ENCODE measurements around the gene MAD2L1BP.
A peak's percentile ranks its signal among the peaks of the same experiment; 100 is the strongest.
"Not testable (repeated sequence)": the region's sequence is repeated elsewhere in the genome, so short reads cannot be mapped to it uniquely, and the experiment has no call there.

MAD2L1BP gene

DNA sequence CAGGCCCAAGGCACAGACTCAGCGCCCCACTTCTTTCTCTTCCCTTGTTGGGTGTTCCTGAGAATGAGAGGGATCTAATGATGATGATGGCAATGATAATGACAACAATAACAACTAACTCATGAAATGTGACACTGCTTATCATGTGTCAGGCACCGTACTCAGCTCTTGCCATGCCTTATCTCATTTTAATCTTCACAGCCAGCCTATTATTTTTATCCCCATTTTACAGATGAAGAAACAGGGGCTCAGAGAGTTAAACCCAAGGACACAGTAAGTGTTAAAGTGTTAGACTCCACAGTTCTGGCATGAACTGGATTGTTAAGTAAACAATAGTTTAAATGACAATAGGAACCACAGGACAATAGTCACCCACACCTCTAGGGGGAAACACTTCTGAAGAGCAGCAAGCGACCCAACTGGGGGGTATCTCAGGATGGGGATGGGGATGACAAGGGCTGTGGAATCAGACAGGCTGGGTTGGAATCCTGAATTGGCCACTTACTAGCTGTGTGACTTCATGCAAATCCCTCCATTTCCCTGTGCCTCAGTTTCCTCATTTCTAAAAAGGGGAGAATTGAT lies 21.7 kb downstream of the MAD2L1BP start:
- Histone ChIP-seq H3K27me3 (ENCODE audit: insufficient read depth, insufficient read length) (no peaks in the 10 kb centered on the region), H3K9me3 (ENCODE audit: insufficient read depth, low read length) (peaks cover 7% of the 10 kb centered on the region; the same call in 1 of the 2 replicates), H3K4me3 (ENCODE audit: insufficient read length, low read depth) (no peak overlapping the region), H3K9ac (ENCODE audit: insufficient read length, low read depth) (no peak overlapping the region), H3K36me3 (ENCODE audit: insufficient read depth, insufficient read length, low read length) (no peaks in the 10 kb centered on the region), H3K4me1 (ENCODE audit: insufficient read depth, insufficient read length) (peaks cover 3% of the 10 kb centered on the region)
- no peak for DNase-seq (ENCODE audit: low read depth, low spot score)
- TF ChIP-seq SUZ12 (IDR thresholded peaks at IDR 0.05; ENCODE audit: extremely low read depth, insufficient read depth, insufficient read length) (no peak), ZNF274 (IDR thresholded peaks at IDR 0.05; ENCODE audit: low read depth, low read length) (no peak), YY1 (IDR thresholded peaks at IDR 0.05; ENCODE audit: insufficient read depth, insufficient read length) (no peak)

DNA sequence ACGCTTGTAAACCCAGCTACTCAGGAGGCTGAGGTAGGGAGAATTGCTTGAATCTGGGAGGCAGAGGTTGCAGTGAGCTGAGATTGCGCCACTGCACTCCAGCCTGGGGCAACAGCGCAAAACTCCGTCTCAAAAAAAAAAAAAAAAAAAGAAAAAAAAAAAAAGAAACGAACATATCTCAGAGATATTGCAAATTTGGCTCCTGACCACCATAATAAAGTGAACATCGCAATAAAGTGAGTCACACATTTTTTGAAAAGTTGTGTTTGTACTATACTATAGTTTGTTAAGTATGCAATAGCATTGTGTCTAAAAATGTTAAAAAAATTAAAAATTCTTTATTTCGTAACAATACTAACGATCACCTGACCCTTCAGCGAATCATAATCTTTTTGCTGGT lies 22.5 kb downstream of the MAD2L1BP start:
- Histone ChIP-seq H3K9me3 (ENCODE audit: insufficient read depth, low read length) (peaks cover 7% of the 10 kb centered on the region; the same call in 1 of the 2 replicates), H3K4me3 (ENCODE audit: insufficient read length, low read depth) (no peak overlapping the region), H3K36me3 (ENCODE audit: insufficient read depth, insufficient read length, low read length) (no peaks in the 10 kb centered on the region), H3K27me3 (ENCODE audit: insufficient read depth, insufficient read length) (no peaks in the 10 kb centered on the region), H3K9ac (ENCODE audit: insufficient read length, low read depth) (no peak overlapping the region), H3K4me1 (ENCODE audit: insufficient read depth, insufficient read length) (peaks cover 3% of the 10 kb centered on the region)
- no peak for TF ChIP-seq SUZ12 (IDR thresholded peaks at IDR 0.05; ENCODE audit: extremely low read depth, insufficient read depth, insufficient read length)
- no peak for TF ChIP-seq ZNF274 (IDR thresholded peaks at IDR 0.05; ENCODE audit: low read depth, low read length)
- TF ChIP-seq YY1 (IDR thresholded peaks at IDR 0.05; ENCODE audit: insufficient read depth, insufficient read length), result no peak
- DNase-seq (ENCODE audit: low read depth, low spot score), result no peak

DNA sequence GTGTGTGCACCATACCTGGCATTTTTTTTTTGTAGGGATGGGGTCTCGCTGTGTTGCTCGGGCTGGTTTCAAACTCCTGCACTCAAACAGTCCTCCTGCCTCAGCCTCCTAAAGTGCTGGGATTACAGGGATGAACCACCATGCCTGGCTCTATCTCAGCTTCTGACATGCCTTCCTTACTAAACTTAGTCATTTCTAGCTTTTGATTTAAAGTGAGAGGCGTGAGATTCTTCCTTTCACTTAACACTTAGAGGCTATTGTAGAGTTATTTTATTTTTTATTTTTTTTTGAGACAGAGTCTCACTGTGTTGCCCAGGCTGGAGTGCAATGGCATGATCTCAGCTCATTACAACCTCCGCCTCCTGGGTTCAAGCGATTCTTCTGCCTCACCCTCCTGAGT lies 27.3 kb downstream of the MAD2L1BP start:
- not testable (repeated sequence) for H3K9me3 ChIP-seq (ENCODE audit: insufficient read depth, low read length); H3K4me1 ChIP-seq (ENCODE audit: insufficient read depth, insufficient read length); H3K9ac ChIP-seq (ENCODE audit: insufficient read length, low read depth); DNase-seq (ENCODE audit: low read depth, low spot score); H3K4me3 ChIP-seq (ENCODE audit: insufficient read length, low read depth); H3K27me3 ChIP-seq (ENCODE audit: insufficient read depth, insufficient read length); H3K36me3 ChIP-seq (ENCODE audit: insufficient read depth, insufficient read length, low read length)

DNA sequence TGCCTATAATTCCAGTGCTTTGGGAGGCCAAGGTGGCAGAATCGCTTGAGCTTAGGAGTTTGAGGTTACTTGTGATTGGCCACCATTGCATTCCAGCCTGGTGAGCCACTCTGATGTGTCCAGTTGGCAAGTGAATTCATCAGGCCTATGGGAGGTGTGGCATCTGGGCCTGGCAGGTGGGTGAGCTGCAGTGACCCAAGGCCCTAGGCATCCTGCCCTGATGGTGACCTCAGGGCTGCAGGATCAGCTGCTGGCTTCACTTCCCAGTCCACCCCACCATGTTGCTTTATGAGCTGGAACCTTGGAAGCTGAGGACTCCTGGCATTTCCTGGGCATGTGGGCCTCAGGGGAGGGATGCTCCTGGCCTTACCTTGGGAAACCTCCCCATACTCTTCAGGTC lies 29.7 kb downstream of the MAD2L1BP start:
- no peak for DNase-seq (ENCODE audit: low read depth, low spot score)
- no peaks in the 10 kb centered on the region for H3K27me3 ChIP-seq (ENCODE audit: insufficient read depth, insufficient read length)
- H3K9me3 ChIP-seq (ENCODE audit: insufficient read depth, low read length), result peaks cover 7% of the 10 kb centered on the region; the same call in 1 of the 2 replicates

GRCh38 chr6:43666196-43666920 lies 30.7 kb downstream of the MAD2L1BP start:
- TF ChIP-seq SUZ12 (IDR thresholded peaks at IDR 0.05; ENCODE audit: extremely low read depth, insufficient read depth, insufficient read length) (no peak), YY1 (IDR thresholded peaks at IDR 0.05; ENCODE audit: insufficient read depth, insufficient read length) (no peak), ZNF274 (IDR thresholded peaks at IDR 0.05; ENCODE audit: low read depth, low read length) (no peak)
- Histone ChIP-seq H3K4me3 (ENCODE audit: insufficient read length, low read depth) (no peak overlapping the region), H3K27me3 (ENCODE audit: insufficient read depth, insufficient read length) (no peaks in the 10 kb centered on the region), H3K4me1 (ENCODE audit: insufficient read depth, insufficient read length) (peaks cover 18% of the 10 kb centered on the region), H3K9me3 (ENCODE audit: insufficient read depth, low read length) (no peaks in the 10 kb centered on the region), H3K36me3 (ENCODE audit: insufficient read depth, insufficient read length, low read length) (peaks cover 10% of the 10 kb centered on the region), H3K9ac (ENCODE audit: insufficient read length, low read depth) (no peak overlapping the region)
- no peak for DNase-seq (ENCODE audit: low read depth, low spot score)

More for the DNA sequence above, 29.7 kb downstream of the MAD2L1BP start:
- Histone ChIP-seq H3K4me3 (ENCODE audit: insufficient read length, low read depth) (no peak overlapping the region), H3K9ac (ENCODE audit: insufficient read length, low read depth) (no peak overlapping the region), H3K4me1 (ENCODE audit: insufficient read depth, insufficient read length) (peaks cover 18% of the 10 kb centered on the region), H3K36me3 (ENCODE audit: insufficient read depth, insufficient read length, low read length) (peaks cover under 1% of the 10 kb centered on the region)
- TF ChIP-seq ZNF274 (IDR thresholded peaks at IDR 0.05; ENCODE audit: low read depth, low read length) (no peak), YY1 (IDR thresholded peaks at IDR 0.05; ENCODE audit: insufficient read depth, insufficient read length) (no peak), SUZ12 (IDR thresholded peaks at IDR 0.05; ENCODE audit: extremely low read depth, insufficient read depth, insufficient read length) (no peak)

GRCh38 chr6:43667245-43668150 lies 31.9 kb downstream of the MAD2L1BP start:
- peaks cover 18% of the 10 kb centered on the region for H3K4me1 ChIP-seq (ENCODE audit: insufficient read depth, insufficient read length)
- no peak overlapping the region for H3K4me3 ChIP-seq (ENCODE audit: insufficient read length, low read depth)
- TF ChIP-seq YY1 (IDR thresholded peaks at IDR 0.05; ENCODE audit: insufficient read depth, insufficient read length) (no peak), ZNF274 (IDR thresholded peaks at IDR 0.05; ENCODE audit: low read depth, low read length) (no peak), SUZ12 (IDR thresholded peaks at IDR 0.05; ENCODE audit: extremely low read depth, insufficient read depth, insufficient read length) (no peak)
- no peaks in the 10 kb centered on the region for H3K9me3 ChIP-seq (ENCODE audit: insufficient read depth, low read length)
- H3K27me3 ChIP-seq (ENCODE audit: insufficient read depth, insufficient read length), result no peaks in the 10 kb centered on the region
- DNase-seq (ENCODE audit: low read depth, low spot score), result no peak
- peaks cover 22% of the 10 kb centered on the region for H3K36me3 ChIP-seq (ENCODE audit: insufficient read depth, insufficient read length, low read length)
- H3K9ac ChIP-seq (ENCODE audit: insufficient read length, low read depth), result peak overlapping the region; percentile 63

Data from NT2/D1 (cell line).